Amniotic epithelial cell (primary cell): ENCODE measurements around the gene MTMR3.

Experiments used
- DNase-seq: peaks from one replicate; pipeline ENCODE4 v3.0.0-alpha.2; 2010; ENCODE audit warnings: low read depth

Gene MTMR3

GRCh38 chr22:29967461-29967860 lies 84.5 kb downstream of the MTMR3 start:
- DNase-seq: no peak

DNA sequence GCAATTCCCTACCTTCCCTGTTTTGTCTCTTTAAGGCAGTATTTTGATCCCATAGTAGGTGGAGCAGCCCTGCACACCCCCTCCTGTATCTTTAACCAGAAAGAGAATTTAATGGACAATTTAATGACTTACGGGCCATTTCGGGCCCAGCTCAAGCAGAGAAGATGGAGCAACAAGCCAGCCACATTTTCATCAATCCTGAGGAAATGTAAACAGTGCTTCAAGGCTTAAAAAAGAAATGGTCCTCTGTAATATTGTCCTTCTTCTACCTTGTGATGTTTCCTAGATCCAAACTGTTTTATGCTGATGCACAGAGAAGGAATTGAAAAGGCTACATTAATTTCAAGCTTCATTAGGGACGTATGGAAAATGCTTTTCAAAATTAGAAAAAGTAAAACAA lies 88.6 kb downstream of the MTMR3 start:
- DNase-seq: no peak

DNA sequence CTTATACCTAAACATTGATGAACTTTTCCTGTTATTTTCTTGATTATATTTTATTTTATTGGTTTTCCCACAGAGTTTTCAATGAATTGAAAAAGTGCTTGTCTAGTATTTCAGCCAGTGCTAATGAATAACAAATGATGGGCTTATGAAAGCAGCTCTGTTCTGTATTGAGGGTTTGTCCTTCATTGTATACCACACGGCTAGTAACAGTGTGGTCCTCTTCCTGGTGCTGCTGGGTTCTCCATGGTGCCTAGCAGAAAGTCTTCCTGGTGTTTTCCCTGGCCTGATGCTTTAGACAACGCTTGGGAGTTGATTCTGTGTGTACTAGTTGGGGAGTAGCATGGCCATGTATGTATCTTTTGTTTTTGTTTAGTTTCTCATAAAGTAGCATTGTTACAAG lies 89.1 kb downstream of the MTMR3 start:
- DNase-seq: no peak

- DNase-seq: no peak
Observed at GRCh38 chr22:29973269-29973668, 90.3 kb downstream of the MTMR3 start.

DNA sequence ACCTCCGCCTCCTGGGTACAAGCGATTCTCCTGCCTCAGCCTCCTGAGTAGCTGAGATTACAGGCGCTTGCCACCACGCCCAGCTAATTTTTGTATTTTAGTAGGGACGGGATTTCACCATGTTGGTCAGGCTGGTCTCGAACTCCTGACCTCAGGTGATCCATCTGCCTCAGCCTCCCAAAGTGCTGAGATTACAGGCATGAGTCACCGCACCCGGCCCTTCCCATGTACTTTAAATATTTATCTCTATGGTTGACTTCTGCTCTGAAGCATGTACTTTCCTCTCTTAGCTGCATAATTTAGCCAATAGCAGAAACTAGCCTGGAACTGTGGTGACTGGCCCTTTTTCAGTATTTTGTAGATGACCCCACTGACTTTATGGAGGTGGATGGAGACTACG lies 90.7 kb downstream of the MTMR3 start:
- peak; percentile 62 for DNase-seq

- no peak for DNase-seq
Observed at GRCh38 chr22:29975494-29975893, 92.5 kb downstream of the MTMR3 start.

DNA sequence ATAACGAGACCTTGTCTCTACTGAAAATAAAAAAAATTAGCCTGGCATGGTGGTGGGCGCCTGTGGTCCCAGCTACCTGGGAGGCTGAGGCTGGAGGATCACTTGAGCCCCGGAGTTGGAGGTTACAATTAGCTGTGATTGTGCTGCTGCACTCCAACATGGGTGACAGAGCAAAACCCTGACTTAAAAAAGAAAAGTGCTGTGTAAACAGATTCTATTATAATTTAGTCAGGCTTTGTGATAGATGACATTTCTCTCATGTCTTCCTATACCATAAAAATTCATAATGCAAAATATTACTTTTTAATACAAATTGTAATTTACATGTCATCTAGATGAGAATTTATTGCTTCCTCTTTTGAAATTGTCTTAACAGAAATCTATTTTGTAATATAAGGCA lies 94.1 kb downstream of the MTMR3 start:
- DNase-seq: no peak

GRCh38 chr22:29979777-29980321 lies 96.9 kb downstream of the MTMR3 start:
- no peak for DNase-seq

- no peak for DNase-seq
Observed at GRCh38 chr22:29983296-29983917, 100.4 kb downstream of the MTMR3 start.

DNA sequence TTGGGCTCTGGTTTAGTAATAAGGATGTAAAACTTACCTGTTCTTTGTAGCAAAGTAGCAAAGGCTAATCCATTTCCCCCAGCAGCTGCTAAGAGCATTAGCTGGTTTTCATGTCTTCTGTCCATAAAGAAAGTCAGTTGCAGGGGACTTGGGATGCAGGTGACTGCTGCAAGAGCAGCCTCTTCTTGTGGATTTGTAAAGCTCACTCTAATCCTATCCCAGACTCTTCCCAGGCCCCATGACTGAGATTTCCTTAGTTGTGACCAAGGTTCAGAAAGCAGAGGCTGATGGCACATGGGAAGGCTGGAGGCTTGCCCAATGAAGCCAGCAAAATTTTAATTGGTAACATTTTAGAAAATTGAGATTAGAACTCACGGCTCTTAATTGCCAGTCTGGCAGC lies 102.9 kb downstream of the MTMR3 start:
- DNase-seq: no peak

DNA sequence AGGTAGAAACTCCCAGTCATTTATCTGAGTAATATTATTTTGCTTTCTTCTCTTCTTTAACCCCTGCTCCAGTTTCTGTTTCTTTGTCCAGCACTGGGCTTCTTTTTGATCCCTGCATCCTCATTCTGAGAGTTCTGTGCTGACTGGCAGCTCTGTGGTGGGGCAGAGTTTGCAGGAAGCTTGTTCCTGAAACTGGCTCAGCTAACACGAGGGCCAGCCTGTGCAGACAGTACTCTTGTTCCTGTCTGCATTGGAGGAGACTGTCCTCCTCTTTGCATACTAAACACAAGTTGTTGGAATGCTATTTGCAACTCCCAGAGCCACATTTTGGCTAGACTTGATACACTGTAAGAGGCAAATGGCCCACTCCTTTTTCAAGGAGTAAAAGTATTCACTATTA lies 104.2 kb downstream of the MTMR3 start:
- DNase-seq: no peak

DNA sequence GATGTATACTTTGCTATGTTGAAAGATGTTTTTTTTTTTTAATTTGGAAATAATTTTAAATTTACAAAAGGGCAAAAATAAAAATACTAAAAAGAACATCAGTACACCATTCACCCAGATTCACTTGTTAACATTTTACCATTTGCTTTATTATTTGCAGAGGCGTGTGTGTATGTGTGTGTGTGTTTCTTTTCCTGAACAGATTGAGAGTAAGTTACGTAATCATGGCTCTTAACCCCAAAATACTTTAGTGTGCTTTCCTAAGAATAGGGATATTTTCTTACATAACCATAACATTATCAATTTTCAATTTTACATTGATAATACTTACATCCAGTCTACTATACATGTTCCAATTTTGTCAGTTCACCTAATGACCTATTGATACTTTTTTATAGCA lies 105.7 kb downstream of the MTMR3 start:
- peak; percentile 18 for DNase-seq

DNA sequence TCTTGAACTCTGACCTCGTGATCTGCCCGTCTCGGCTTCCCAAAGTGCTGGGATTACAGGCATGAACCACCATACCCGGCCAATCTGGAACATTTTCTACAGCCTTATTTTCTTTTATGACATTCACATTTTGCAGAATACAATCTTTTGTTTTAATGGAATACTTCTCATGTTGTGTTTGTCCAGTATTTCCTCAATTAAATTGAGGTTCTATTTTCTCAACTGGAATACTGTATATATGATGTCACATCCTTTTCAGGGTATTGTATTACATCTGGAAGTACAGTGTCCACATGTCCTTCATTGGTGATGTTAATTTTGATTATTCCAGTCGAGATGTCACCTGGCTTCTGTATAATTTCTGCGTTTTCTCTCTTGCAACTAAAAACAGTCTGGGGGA lies 106.5 kb downstream of the MTMR3 start:
- no peak for DNase-seq

GRCh38 chr22:29992341-29993275 lies 109.6 kb downstream of the MTMR3 start:
- DNase-seq: peak; percentile 26

DNA sequence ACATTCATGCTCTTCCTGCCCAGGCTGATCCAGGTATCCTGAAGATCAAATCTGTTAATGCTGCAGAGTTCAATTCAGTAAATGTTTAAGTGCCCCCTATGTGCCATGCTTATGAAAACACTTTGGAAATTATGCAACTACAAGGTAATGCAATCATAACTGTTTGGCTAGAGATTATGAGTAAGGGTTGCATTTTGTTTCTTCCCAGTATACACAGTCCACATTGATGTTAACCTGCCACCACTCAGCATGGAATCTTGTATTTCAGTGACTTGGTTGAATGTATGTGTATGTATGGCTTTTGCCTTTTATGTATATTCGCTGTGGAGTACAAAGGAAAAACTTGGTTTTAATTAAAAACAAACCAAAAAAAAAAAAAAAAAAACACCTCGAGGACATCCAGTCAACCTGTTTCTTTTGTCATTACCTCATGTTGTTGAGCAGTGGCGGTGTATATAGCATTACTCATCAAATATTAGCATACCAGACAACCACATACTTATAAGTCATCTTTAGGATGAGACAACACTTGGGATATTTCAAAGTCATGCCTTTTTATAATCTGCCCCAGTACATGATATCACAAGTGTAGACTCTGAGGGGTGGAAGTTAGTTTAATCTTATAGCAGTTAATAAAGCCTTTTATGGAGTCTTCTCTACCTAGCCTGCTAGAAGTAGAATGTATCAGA lies 111.2 kb downstream of the MTMR3 start:
- DNase-seq: peak; percentile 87

DNA sequence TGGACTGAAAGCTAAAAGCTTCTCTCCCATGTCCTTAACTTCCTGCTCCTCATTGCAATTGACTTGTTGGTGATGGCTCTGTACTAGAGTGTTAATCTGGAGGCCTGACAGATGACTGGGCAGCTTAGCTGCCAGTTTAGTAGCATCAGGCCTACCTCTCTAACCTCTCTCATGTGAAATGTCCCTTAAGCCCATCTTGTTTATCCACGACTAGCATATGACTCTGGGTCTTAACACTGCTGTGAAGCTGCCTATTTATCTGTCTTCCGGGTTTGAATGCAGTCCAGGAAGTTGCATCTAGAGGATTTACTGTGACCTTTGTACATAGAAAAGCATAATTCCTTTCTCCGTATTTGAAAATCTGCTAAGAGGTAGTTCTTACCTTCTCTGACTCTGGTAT lies 112.0 kb downstream of the MTMR3 start:
- peak; percentile 76 for DNase-seq

GRCh38 chr22:29997107-29997506 lies 114.1 kb downstream of the MTMR3 start:
- DNase-seq: no peak

DNA sequence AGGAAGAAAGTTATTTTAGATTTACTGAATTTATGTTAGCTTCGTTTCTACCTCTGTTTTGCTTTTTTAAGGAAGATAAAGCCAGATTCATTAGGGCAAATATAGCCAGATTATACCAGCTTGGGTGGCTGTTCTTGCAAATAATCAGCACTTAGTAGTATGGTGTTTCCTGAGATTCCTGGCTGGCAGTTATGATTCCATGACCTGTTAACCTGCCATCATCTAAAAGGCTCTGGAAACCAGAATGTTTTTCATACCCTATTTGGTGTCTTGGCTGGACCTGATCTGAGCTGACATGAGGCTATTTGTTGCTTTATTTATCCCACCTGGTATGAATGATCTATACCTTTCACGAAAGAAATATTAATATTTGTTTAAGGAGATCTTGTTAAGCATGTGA lies 114.5 kb downstream of the MTMR3 start:
- DNase-seq: no peak

DNA sequence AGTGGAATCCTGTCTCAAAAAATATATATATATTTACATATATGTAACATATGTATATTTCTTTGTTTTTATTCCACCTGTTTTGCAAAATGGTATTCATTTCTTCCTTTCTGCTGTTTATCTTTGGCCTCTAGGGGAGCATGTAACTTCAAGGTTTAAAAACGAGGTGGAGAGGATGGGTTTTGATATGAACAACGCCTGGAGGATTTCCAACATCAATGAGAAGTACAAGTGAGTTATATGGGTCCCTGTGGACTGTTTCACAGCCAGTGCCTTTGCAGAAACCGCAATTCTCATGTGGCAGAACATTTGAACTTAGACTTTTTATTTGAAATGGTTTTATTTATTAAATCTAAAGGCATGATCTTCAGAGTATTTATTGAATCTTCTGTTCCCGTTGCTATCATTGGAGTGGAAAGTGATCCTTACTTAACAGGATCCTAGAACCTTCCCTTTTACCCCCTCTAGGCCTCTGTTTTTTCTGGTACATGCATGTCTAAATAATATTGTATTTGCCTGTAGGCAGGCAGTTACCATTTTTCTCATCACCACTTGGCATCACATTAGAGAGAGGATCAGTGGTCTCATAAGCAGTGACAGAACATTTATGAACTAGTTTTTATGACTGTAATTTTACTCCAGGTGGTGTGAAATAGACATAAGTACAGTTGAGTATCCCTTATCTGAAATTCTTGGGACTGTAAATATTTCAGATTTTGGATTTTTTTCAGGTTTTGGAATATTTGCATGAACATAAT lies 115.8 kb downstream of the MTMR3 start:
- no peak for DNase-seq

- DNase-seq: peak; percentile 46
Observed at GRCh38 chr22:30000566-30000965, 117.6 kb downstream of the MTMR3 start.

- no peak for DNase-seq
Observed at GRCh38 chr22:30001459-30001858, 118.5 kb downstream of the MTMR3 start.
